ENCODE results near the gene LIN37. TPM values are rescaled to one million over a fixed set of nuclear protein-coding genes. Genes with fewer than 3 reads are reported as not detected.

The LIN37 gene
- total and polyA plus RNA-seq, 2 of the 13 experiments (the other 11 are each of a cell fraction or from before 2014, with no cell fraction given): 6.3 to 8.7 TPM

DNA sequence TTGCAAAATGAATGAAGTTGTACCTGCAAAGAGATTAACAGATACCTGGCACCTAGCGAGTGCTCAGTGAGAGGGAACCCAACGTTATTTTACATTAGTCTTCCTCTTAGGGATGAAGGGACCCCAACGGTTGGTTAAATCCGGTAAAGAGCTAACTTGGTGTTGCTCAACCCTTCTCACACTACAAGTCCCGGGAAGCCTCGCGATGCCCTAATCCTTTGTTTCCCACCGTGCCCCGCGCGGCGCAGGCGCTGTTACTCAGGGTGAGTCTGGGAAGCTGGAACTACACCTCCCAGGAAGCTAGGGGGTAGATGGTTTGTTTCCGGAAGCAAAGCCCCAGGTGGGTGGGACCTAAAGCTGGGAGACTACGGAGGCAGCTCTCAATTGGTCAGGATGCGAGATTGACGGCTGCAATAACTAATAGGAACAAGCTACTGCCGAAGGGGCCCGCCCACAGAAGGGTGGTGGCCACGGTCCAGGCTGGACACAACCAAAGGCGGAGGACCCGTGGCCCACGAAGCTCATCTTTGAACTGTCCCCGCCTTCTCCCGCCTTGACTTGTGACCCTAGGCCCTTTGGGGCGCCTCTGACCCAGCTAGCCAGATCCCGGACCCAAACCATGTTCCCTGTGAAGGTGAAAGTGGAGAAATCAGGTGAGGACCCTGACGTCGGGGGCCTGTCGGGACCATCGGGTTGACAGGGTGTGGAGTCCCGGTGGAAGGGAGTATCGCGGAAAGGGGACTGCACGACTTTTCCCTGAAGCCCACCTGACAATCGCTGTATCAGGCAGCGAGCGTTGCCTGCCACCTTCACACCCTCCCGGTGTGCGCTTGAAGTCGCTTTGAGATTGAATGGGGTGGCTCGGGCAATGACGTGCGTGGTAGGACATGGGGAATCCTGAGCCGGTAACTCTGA lies at the start of gene LIN37 (continued):
- TF ChIP-seq KMT2B (CRISPR knock-in tag; IDR thresholded peaks at IDR 0.05): peak; percentile 48; the same call in 1 of the 2 replicates
- TF ChIP-seq ADNP (CRISPR knock-in tag; IDR thresholded peaks at IDR 0.05): no peak
- no peak for TF ChIP-seq ZNF34 (CRISPR knock-in tag; IDR thresholded peaks at IDR 0.05; ENCODE audit: borderline replicate concordance)
- TF ChIP-seq CEBPG (CRISPR knock-in tag; IDR thresholded peaks at IDR 0.05): peak; percentile 97
- peak; percentile 42; the same call in 1 of the 2 replicates for TF ChIP-seq ZNF547 (CRISPR knock-in tag; IDR thresholded peaks at IDR 0.05)
- TF ChIP-seq, protein P1, sequence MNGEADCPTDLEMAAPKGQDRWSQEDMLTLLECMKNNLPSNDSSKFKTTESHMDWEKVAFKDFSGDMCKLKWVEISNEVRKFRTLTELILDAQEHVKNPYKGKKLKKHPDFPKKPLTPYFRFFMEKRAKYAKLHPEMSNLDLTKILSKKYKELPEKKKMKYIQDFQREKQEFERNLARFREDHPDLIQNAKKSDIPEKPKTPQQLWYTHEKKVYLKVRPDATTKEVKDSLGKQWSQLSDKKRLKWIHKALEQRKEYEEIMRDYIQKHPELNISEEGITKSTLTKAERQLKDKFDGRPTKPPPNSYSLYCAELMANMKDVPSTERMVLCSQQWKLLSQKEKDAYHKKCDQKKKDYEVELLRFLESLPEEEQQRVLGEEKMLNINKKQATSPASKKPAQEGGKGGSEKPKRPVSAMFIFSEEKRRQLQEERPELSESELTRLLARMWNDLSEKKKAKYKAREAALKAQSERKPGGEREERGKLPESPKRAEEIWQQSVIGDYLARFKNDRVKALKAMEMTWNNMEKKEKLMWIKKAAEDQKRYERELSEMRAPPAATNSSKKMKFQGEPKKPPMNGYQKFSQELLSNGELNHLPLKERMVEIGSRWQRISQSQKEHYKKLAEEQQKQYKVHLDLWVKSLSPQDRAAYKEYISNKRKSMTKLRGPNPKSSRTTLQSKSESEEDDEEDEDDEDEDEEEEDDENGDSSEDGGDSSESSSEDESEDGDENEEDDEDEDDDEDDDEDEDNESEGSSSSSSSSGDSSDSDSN (CRISPR knock-in tag; IDR thresholded peaks at IDR 0.05): no peak
- TF ChIP-seq HMGA1 (CRISPR knock-in tag; conservative IDR thresholded peaks at IDR 0.05): no peak
- TF ChIP-seq ARID2 (CRISPR knock-in tag; IDR thresholded peaks at IDR 0.05; ENCODE audit: borderline replicate concordance): no peak
- TF ChIP-seq, protein P2, sequence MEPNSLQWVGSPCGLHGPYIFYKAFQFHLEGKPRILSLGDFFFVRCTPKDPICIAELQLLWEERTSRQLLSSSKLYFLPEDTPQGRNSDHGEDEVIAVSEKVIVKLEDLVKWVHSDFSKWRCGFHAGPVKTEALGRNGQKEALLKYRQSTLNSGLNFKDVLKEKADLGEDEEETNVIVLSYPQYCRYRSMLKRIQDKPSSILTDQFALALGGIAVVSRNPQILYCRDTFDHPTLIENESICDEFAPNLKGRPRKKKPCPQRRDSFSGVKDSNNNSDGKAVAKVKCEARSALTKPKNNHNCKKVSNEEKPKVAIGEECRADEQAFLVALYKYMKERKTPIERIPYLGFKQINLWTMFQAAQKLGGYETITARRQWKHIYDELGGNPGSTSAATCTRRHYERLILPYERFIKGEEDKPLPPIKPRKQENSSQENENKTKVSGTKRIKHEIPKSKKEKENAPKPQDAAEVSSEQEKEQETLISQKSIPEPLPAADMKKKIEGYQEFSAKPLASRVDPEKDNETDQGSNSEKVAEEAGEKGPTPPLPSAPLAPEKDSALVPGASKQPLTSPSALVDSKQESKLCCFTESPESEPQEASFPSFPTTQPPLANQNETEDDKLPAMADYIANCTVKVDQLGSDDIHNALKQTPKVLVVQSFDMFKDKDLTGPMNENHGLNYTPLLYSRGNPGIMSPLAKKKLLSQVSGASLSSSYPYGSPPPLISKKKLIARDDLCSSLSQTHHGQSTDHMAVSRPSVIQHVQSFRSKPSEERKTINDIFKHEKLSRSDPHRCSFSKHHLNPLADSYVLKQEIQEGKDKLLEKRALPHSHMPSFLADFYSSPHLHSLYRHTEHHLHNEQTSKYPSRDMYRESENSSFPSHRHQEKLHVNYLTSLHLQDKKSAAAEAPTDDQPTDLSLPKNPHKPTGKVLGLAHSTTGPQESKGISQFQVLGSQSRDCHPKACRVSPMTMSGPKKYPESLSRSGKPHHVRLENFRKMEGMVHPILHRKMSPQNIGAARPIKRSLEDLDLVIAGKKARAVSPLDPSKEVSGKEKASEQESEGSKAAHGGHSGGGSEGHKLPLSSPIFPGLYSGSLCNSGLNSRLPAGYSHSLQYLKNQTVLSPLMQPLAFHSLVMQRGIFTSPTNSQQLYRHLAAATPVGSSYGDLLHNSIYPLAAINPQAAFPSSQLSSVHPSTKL (CRISPR knock-in tag; IDR thresholded peaks at IDR 0.05): 0 out of 2 replicates have a peak, but pooled peaks have one; percentile 39
- TF ChIP-seq RFX1 (IDR thresholded peaks at IDR 0.05): no peak
- no peak for TF ChIP-seq ZNF446 (CRISPR knock-in tag; IDR thresholded peaks at IDR 0.05)
- TF ChIP-seq KDM2A (CRISPR knock-in tag; IDR thresholded peaks at IDR 0.05; ENCODE audit: borderline replicate concordance, low read depth): peak; percentile 81
- TF ChIP-seq, protein P3, sequence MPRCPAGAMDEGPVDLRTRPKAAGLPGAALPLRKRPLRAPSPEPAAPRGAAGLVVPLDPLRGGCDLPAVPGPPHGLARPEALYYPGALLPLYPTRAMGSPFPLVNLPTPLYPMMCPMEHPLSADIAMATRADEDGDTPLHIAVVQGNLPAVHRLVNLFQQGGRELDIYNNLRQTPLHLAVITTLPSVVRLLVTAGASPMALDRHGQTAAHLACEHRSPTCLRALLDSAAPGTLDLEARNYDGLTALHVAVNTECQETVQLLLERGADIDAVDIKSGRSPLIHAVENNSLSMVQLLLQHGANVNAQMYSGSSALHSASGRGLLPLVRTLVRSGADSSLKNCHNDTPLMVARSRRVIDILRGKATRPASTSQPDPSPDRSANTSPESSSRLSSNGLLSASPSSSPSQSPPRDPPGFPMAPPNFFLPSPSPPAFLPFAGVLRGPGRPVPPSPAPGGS (CRISPR knock-in tag; IDR thresholded peaks at IDR 0.05): peak; percentile 70; the same call in 1 of the 2 replicates
- no peak for TF ChIP-seq ZNF432 (CRISPR knock-in tag; IDR thresholded peaks at IDR 0.05; ENCODE audit: borderline replicate concordance)
- peak; percentile 63 for TF ChIP-seq SALL1 (CRISPR knock-in tag; IDR thresholded peaks at IDR 0.05)
- TF ChIP-seq XRCC5 (optimal IDR thresholded peaks at IDR 0.05; ENCODE audit: low read length): peak; percentile 79
- TF ChIP-seq CENPX (CRISPR knock-in tag; IDR thresholded peaks at IDR 0.05): no peak
- no peak for TF ChIP-seq MAFF (IDR thresholded peaks at IDR 0.05; ENCODE audit: low read depth, low read length)
- 0 out of 2 replicates have a peak, but pooled peaks have one; percentile 24 for TF ChIP-seq SNAPC2 (CRISPR knock-in tag; IDR thresholded peaks at IDR 0.05)
- no peak for TF ChIP-seq NFKBIZ (CRISPR knock-in tag; IDR thresholded peaks at IDR 0.05)
- TF ChIP-seq MEF2D (CRISPR knock-in tag; IDR thresholded peaks at IDR 0.05): peak; percentile 65; the same call in 1 of the 2 replicates
- peak; percentile 74 for TF ChIP-seq TAF1 (CRISPR knock-in tag; IDR thresholded peaks at IDR 0.05)
